ENCODE data around the gene SENP2. TPM values are rescaled to one million over a fixed set of nuclear protein-coding genes. Genes with fewer than 3 reads are reported as not detected.

The SENP2 gene
- 36.2 and 42.7 TPM in 2 replicates for total RNA-seq (2014; rRNA removed; shearing (Covaris generic))

GRCh38 chr3:185585859-185586685 lies at the start of gene SENP2:
Gene SENP2, plus strand, starts transcription at chr3:185586295. Its CDS starts 119 bp downstream, at chr3:185586414.

GRCh38 chr3:185552358-185552877 lies 33.7 kb upstream of the SENP2 start, which contains the start of gene LIPH:
Gene LIPH, minus strand, starts transcription at chr3:185552588. Its CDS starts 117 bp downstream, at chr3:185552471.

Small RNA genes within 50 kb of the gene (small RNA-seq; reads per million reads assigned to genes)
- not detected for gene AC133473.1

Other genes starting within 250 kb of the SENP2 start
- 7.1 and 8.2 TPM in 2 replicates for gene MAP3K13, start 223.2 kb upstream of the SENP2 start, total RNA-seq (2014; rRNA removed; shearing (Covaris generic))
- 7.7 and 9.1 TPM in 2 replicates for gene TMEM41A, start 87.3 kb upstream of the SENP2 start, total RNA-seq (2014; rRNA removed; shearing (Covaris generic))
- 0.04 TPM in 1 of 2 replicates, not detected in the other for gene LIPH, start 33.7 kb upstream of the SENP2 start, total RNA-seq (2014; rRNA removed; shearing (Covaris generic))
- 86.0 and 115 TPM in 2 replicates for gene IGF2BP2, start 238.7 kb downstream of the SENP2 start, total RNA-seq (2014; rRNA removed; shearing (Covaris generic))

Measured in A375 (cell line).